Esophagus muscularis mucosa (tissue), 3 donors: ENCODE measurements around the gene KRT77.

Source experiments
- POLR2A ChIP-seq: fragments of 450-650 bp; IDR thresholded peaks from one replicate; pipeline ENCODE4 v1.6.1; 2017; ENCODE audit warnings: antibody characterized with exemption, moderate library complexity, mild to moderate bottlenecking, low read depth
- POLR2AphosphoS5 ChIP-seq, 2 donors: sonication (generic); formaldehyde crosslinking; IDR thresholded peaks; one replicate each; pipeline ENCODE4 v1.6.1; 2017; ENCODE audit warnings: antibody characterized with exemption in 2 of 2
- TF ChIP-seq, protein P1 (sequence below), 3 experiments: fragments of 200-600 bp in 2 of 3; fragments of 450-650 bp in 1 of 3; sonication (generic) in 2 of 3; IDR thresholded peaks; one replicate each; pipeline ENCODE4 v1.5.1; 2017 to 2019; ENCODE audit warnings: antibody characterized with exemption in 3 of 3, mild to moderate bottlenecking in 2 of 3, moderate library complexity in 1 of 3

DNA sequence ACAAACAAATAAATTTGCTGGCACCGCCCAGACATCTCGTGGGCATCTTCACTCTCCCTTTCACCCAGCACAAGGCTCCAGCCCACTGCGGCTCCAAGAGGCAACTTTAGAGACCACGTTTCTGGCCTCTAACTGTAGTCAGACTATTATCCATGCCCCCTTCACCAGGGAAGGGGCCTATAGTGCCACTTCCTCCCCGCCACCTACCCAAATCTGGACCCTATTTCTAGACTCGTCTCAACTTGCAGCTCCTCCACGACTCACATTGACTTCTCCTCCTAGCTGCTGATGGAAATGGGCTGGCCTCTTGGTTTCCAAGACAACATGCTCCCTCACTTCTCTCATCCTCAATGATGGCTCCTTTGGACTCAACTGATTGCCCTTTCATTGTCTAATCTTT lies 35.4 kb downstream of the KRT77 start:
- TF ChIP-seq, protein P1, sequence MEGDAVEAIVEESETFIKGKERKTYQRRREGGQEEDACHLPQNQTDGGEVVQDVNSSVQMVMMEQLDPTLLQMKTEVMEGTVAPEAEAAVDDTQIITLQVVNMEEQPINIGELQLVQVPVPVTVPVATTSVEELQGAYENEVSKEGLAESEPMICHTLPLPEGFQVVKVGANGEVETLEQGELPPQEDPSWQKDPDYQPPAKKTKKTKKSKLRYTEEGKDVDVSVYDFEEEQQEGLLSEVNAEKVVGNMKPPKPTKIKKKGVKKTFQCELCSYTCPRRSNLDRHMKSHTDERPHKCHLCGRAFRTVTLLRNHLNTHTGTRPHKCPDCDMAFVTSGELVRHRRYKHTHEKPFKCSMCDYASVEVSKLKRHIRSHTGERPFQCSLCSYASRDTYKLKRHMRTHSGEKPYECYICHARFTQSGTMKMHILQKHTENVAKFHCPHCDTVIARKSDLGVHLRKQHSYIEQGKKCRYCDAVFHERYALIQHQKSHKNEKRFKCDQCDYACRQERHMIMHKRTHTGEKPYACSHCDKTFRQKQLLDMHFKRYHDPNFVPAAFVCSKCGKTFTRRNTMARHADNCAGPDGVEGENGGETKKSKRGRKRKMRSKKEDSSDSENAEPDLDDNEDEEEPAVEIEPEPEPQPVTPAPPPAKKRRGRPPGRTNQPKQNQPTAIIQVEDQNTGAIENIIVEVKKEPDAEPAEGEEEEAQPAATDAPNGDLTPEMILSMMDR (IDR thresholded peaks at IDR 0.05): no peak
- TF ChIP-seq POLR2AphosphoS5 (IDR thresholded peaks at IDR 0.05): no peak
- TF ChIP-seq POLR2A: no peak
